HUES6 (cell line): ENCODE measurements around the gene LYSMD2.
A peak's percentile ranks its signal among the peaks of the same experiment; 100 is the strongest.
"Not testable (repeated sequence)": the region's sequence is repeated elsewhere in the genome, so short reads cannot be mapped to it uniquely, and the experiment has no call there.

Experiments
- H3K27ac ChIP-seq: 2 replicates; pipeline ENCODE4 v1.7.0; 2013; ENCODE audit warnings: low read depth, mild to moderate bottlenecking, low read length, inconsistent platforms
- H3K27me3 ChIP-seq: 2 replicates; pipeline ENCODE4 v1.6.1; 2013; ENCODE audit warnings: low read length; ENCODE audit not compliant: control insufficient read depth, insufficient read depth
- H3K36me3 ChIP-seq: 2 replicates; pipeline ENCODE4 v1.6.1; 2013; ENCODE audit warnings: low read length; ENCODE audit not compliant: control insufficient read depth, insufficient read depth
- H3K4me1 ChIP-seq: 2 replicates; pipeline ENCODE4 v1.6.1; 2013; ENCODE audit warnings: low read length; ENCODE audit not compliant: control insufficient read depth, insufficient read depth
- H3K4me3 ChIP-seq: 2 replicates; pipeline ENCODE4 v1.5.1; 2013; ENCODE audit warnings: low read depth, low read length
- H3K9ac ChIP-seq: one replicate; pipeline ENCODE4 v1.6.1; 2013; ENCODE audit warnings: mild to moderate bottlenecking, low read length
- H3K9me3 ChIP-seq: 2 replicates; pipeline ENCODE4 v1.6.1; 2013; ENCODE audit warnings: low read depth, low read length; ENCODE audit not compliant: control insufficient read depth, insufficient read depth

LYSMD2 gene

GRCh38 chr15:51737522-51738305 is at the start of gene LYSMD2:
LYSMD2 (minus strand) TSS chr15:51737655; CDS start chr15:51737622, 33 bp downstream.
- H3K27ac ChIP-seq, result no peak within 1 kb of the TSS
- no peaks in the 10 kb centered on the region for H3K9me3 ChIP-seq
- H3K27me3 ChIP-seq, result peaks cover 51% of the 10 kb centered on the region
- H3K4me1 ChIP-seq, result peaks cover 13% of the 10 kb centered on the region
- H3K9ac ChIP-seq, result peak within 1 kb of the TSS; percentile 68
- H3K36me3 ChIP-seq, result no peaks in the 10 kb centered on the region
- H3K4me3 ChIP-seq, result peak within 1 kb of the TSS; percentile 71

GRCh38 chr15:51787130-51787529 is 49.7 kb upstream of the LYSMD2 start:
- H3K9ac ChIP-seq, H3K4me1 ChIP-seq, H3K36me3 ChIP-seq, H3K4me3 ChIP-seq, H3K9me3 ChIP-seq, H3K27me3 ChIP-seq, H3K27ac ChIP-seq: not testable (repeated sequence)

- peaks cover 3% of the 10 kb centered on the region; the same call in 1 of the 2 replicates for H3K9me3 ChIP-seq
- no peaks in the 10 kb centered on the region for H3K36me3 ChIP-seq
- H3K27me3 ChIP-seq, result no peaks in the 10 kb centered on the region
- H3K27ac ChIP-seq, result no peak overlapping the region
- H3K9ac ChIP-seq, result no peak overlapping the region
- peaks cover 6% of the 10 kb centered on the region; the same call in 1 of the 2 replicates for H3K4me1 ChIP-seq
- H3K4me3 ChIP-seq, result no peak overlapping the region
Measured at GRCh38 chr15:51783967-51784366, 46.5 kb upstream of the LYSMD2 start.

- H3K4me3 ChIP-seq, result no peak overlapping the region
- peaks cover 6% of the 10 kb centered on the region; the same call in 1 of the 2 replicates for H3K4me1 ChIP-seq
- no peak overlapping the region for H3K27ac ChIP-seq
- peaks cover 3% of the 10 kb centered on the region; the same call in 1 of the 2 replicates for H3K9me3 ChIP-seq
- no peaks in the 10 kb centered on the region for H3K36me3 ChIP-seq
- no peak overlapping the region for H3K9ac ChIP-seq
- H3K27me3 ChIP-seq, result no peaks in the 10 kb centered on the region
Measured at GRCh38 chr15:51782357-51782896, 45.0 kb upstream of the LYSMD2 start.

GRCh38 chr15:51781506-51781905 is 44.1 kb upstream of the LYSMD2 start:
- Histone ChIP-seq H3K27me3 (no peaks in the 10 kb centered on the region), H3K9ac (no peak overlapping the region), H3K4me1 (no peaks in the 10 kb centered on the region)

GRCh38 chr15:51780636-51781035 is 43.2 kb upstream of the LYSMD2 start:
- Histone ChIP-seq H3K27me3 (no peaks in the 10 kb centered on the region), H3K4me3 (no peak overlapping the region), H3K9ac (no peak overlapping the region), H3K27ac (no peak overlapping the region), H3K4me1 (0 out of 2 replicates have a peak, but pooled peaks cover 2% of the 10 kb centered on the region), H3K9me3 (peaks cover 3% of the 10 kb centered on the region; the same call in 1 of the 2 replicates), H3K36me3 (no peaks in the 10 kb centered on the region)

More at GRCh38 chr15:51781506-51781905, 44.1 kb upstream of the LYSMD2 start:
- Histone ChIP-seq H3K4me3 (no peak overlapping the region), H3K9me3 (peaks cover 3% of the 10 kb centered on the region; the same call in 1 of the 2 replicates), H3K36me3 (no peaks in the 10 kb centered on the region), H3K27ac (no peak overlapping the region)

GRCh38 chr15:51776952-51777569 is 39.6 kb upstream of the LYSMD2 start:
- Histone ChIP-seq H3K27me3 (no peaks in the 10 kb centered on the region), H3K27ac (no peak overlapping the region), H3K9me3 (no peaks in the 10 kb centered on the region), H3K36me3 (no peaks in the 10 kb centered on the region), H3K4me1 (0 out of 2 replicates have a peak, but pooled peaks cover 2% of the 10 kb centered on the region), H3K9ac (no peak overlapping the region), H3K4me3 (no peak overlapping the region)

GRCh38 chr15:51775967-51776816 is 38.7 kb upstream of the LYSMD2 start:
- no peak overlapping the region for H3K4me3 ChIP-seq
- no peak overlapping the region for H3K27ac ChIP-seq

GRCh38 chr15:51774916-51775315 is 37.5 kb upstream of the LYSMD2 start:
- Histone ChIP-seq H3K36me3 (no peaks in the 10 kb centered on the region), H3K4me3 (no peak overlapping the region), H3K27me3 (no peaks in the 10 kb centered on the region)

More at GRCh38 chr15:51775967-51776816, 38.7 kb upstream of the LYSMD2 start:
- Histone ChIP-seq H3K27me3 (no peaks in the 10 kb centered on the region), H3K36me3 (no peaks in the 10 kb centered on the region), H3K9me3 (no peaks in the 10 kb centered on the region), H3K4me1 (0 out of 2 replicates have a peak, but pooled peaks cover 2% of the 10 kb centered on the region), H3K9ac (no peak overlapping the region)

GRCh38 chr15:51771773-51772172 is 34.3 kb upstream of the LYSMD2 start:
- Histone ChIP-seq H3K9ac (no peak overlapping the region), H3K27me3 (no peaks in the 10 kb centered on the region), H3K36me3 (no peaks in the 10 kb centered on the region), H3K4me1 (peaks cover 8% of the 10 kb centered on the region; the same call in 1 of the 2 replicates), H3K27ac (no peak overlapping the region), H3K9me3 (no peaks in the 10 kb centered on the region), H3K4me3 (no peak overlapping the region)

More at GRCh38 chr15:51774916-51775315, 37.5 kb upstream of the LYSMD2 start:
- Histone ChIP-seq H3K27ac (no peak overlapping the region), H3K9me3 (no peaks in the 10 kb centered on the region), H3K4me1 (0 out of 2 replicates have a peak, but pooled peaks cover 2% of the 10 kb centered on the region), H3K9ac (no peak overlapping the region)
